Measurements from ENCODE around the gene OGDH.

- TF ChIP-seq CTCF (IDR thresholded peaks at IDR 0.05; ENCODE audit: low read depth, low read length, poor library complexity, severe bottlenecking) (no peak), EZH2phosphoT487 (IDR thresholded peaks at IDR 0.05; ENCODE audit: borderline replicate concordance, low read length) (no peak)
Observed at GRCh38 chr7:44740055-44740454, 133.6 kb downstream of the OGDH start.

Data from DOHH2 (cell line).